ENCODE results near the gene CCL16.

- no peak for TF ChIP-seq CTCF (IDR thresholded peaks at IDR 0.05)
- no peak for TF ChIP-seq EZH2 (IDR thresholded peaks at IDR 0.05; ENCODE audit: borderline replicate concordance, insufficient read depth, low read depth, low read length, poor library complexity, severe bottlenecking)
Observed at GRCh38 chr17:35998018-35998545, 16.8 kb upstream of the CCL16 start.
